ENCODE results near the gene CLCN2. TPM values are rescaled to one million over a fixed set of nuclear protein-coding genes. Genes with fewer than 3 reads are reported as not detected.

Gene CLCN2
- total RNA-seq, 1 donor from 2014 or later, result 24.9 TPM

- Mint-ChIP-seq H3K36me3 (peaks cover 36% of the 10 kb centered on the region), H3K4me1 (ENCODE audit: unreplicated experiment) (no peaks in the 10 kb centered on the region), H3K9me3 (no peaks in the 10 kb centered on the region), H3K4me3 (no peak overlapping the region), H3K27me3 (no peaks in the 10 kb centered on the region), H3K27ac (no peak overlapping the region)
- TF ChIP-seq, protein P1, sequence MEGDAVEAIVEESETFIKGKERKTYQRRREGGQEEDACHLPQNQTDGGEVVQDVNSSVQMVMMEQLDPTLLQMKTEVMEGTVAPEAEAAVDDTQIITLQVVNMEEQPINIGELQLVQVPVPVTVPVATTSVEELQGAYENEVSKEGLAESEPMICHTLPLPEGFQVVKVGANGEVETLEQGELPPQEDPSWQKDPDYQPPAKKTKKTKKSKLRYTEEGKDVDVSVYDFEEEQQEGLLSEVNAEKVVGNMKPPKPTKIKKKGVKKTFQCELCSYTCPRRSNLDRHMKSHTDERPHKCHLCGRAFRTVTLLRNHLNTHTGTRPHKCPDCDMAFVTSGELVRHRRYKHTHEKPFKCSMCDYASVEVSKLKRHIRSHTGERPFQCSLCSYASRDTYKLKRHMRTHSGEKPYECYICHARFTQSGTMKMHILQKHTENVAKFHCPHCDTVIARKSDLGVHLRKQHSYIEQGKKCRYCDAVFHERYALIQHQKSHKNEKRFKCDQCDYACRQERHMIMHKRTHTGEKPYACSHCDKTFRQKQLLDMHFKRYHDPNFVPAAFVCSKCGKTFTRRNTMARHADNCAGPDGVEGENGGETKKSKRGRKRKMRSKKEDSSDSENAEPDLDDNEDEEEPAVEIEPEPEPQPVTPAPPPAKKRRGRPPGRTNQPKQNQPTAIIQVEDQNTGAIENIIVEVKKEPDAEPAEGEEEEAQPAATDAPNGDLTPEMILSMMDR (conservative IDR thresholded peaks at IDR 0.05), result no peak
- no peak for DNase-seq (ENCODE audit: extremely low spot score, unreplicated experiment)
These were observed 54.9 kb downstream of the CLCN2 start for GRCh38 chr3:184306341-184306972.

GRCh38 chr3:184305577-184305976 is 55.8 kb downstream of the CLCN2 start:
- TF ChIP-seq, protein P1 (conservative IDR thresholded peaks at IDR 0.05), result peak; percentile 63
- H3K9me3 Mint-ChIP-seq, result no peaks in the 10 kb centered on the region
- DNase-seq (ENCODE audit: extremely low spot score, unreplicated experiment), result no peak
- H3K27me3 Mint-ChIP-seq, result no peaks in the 10 kb centered on the region
- H3K4me1 Mint-ChIP-seq (ENCODE audit: unreplicated experiment), result peaks cover 2% of the 10 kb centered on the region
- peak overlapping the region; percentile 30 for H3K27ac Mint-ChIP-seq
- peaks cover 38% of the 10 kb centered on the region for H3K36me3 Mint-ChIP-seq
- no peak overlapping the region for H3K4me3 Mint-ChIP-seq

DNA sequence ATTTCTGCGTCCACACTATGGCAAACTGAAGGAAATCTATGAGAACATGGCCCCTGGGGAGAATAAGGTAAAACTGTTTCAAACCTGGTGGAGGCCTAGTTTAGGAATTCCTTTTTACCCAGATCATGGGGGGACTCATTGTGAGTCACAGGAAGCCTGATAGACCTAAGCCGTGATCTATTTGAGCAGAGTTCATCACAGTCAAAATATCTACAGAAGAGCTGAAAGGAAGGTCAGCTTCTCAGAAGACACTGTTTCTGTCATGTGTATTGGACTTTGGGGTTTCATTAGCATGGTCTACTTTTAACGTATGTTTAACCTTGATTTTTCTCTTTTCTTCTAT is 61.1 kb downstream of the CLCN2 start:
- Mint-ChIP-seq H3K27ac (peak overlapping the region; percentile 93), H3K4me1 (ENCODE audit: unreplicated experiment) (peaks cover 10% of the 10 kb centered on the region), H3K4me3 (peak overlapping the region; percentile 97), H3K27me3 (peaks cover 3% of the 10 kb centered on the region), H3K36me3 (peaks cover 14% of the 10 kb centered on the region), H3K9me3 (no peaks in the 10 kb centered on the region)
- TF ChIP-seq, protein P1 (conservative IDR thresholded peaks at IDR 0.05), result no peak
- no peak for DNase-seq (ENCODE audit: extremely low spot score, unreplicated experiment)

DNA sequence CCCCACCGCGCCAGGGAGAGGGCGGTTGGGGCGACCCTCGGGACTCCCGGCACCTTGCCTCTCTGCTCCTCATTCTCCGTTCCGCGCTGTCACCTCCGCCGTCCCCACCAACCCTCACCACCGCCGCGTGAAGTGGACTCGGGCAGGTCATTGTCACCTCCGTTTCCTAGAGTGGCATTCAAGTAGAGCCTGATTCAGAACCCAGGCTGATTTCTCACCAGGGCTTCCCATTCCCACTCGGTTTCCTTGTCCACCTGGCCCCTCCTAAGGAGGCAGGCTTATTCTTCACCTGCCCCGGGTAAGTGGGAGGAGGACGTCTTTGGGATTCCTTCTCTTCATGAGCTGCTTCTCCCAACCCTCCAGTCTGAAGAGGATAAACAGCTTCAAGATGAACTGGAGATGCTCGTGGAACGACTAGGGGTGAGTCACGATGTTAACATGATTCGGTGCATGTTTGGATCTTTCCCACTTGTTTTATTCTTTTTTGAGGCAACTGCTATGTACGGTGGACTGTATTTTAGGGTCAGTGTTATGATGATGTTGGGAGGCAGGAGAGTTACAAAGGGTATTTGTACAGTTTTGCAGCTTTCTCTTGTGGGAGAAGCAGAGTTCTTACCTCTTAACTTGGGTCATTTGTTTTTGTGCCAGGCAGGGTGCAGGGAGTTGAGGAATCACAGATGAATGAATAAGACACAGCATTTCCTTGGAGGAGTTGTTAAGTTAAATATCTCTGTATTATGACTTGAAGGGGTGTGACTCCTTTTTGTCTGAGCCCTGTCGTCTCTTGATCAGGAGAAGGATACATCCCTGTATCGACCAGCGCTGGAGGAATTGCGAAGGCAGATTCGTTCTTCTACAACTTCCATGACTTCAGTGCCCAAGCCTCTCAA is 61.7 kb downstream of the CLCN2 start:
- Mint-ChIP-seq H3K9me3 (no peaks in the 10 kb centered on the region), H3K4me3 (peak overlapping the region; percentile 97), H3K36me3 (peaks cover 11% of the 10 kb centered on the region), H3K4me1 (ENCODE audit: unreplicated experiment) (peaks cover 10% of the 10 kb centered on the region), H3K27ac (peak overlapping the region; percentile 93), H3K27me3 (peaks cover 8% of the 10 kb centered on the region)
- TF ChIP-seq, protein P1 (conservative IDR thresholded peaks at IDR 0.05), result no peak
- no peak for DNase-seq (ENCODE audit: extremely low spot score, unreplicated experiment)

DNA sequence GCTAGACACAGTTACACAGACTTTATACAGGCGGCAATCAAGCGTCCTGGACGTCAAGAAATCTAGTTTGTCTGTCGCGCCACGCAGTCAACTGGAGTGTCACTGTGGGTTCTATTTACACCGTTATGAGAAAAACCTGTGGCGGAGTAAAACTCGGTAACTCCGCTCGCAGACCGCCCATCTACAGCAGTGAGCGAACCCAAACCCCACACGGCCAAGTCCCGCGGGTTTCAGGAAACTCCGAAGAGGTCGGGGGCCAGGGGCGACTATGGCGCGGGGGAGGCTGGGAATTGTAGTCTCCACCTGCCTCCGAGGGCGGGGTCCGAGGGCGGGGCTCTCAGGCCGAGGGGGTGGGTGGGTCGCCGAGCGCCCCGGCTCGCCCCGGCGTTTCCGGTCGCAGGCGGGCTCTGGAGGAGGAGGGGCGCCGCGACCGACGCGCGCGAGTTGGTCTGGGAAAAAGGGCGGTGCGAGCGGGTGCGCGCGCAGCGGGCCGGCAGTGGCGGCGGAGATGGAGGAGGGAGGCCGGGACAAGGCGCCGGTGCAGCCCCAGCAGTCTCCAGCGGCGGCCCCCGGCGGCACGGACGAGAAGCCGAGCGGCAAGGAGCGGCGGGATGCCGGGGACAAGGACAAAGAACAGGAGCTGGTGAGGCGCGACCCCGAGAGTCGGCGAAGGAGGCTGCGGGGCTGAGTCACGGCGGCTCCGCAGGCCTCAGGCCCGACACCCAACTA is 62.5 kb downstream of the CLCN2 start, which contains the start of gene PSMD2:
Gene PSMD2 (plus strand): TSS at position 483 of the 729 bp plus-strand sequence. CDS start 26 bp downstream, at position 509.
- peak; percentile 99 for DNase-seq (ENCODE audit: extremely low spot score, unreplicated experiment)
- Mint-ChIP-seq H3K4me3 (peak within 1 kb of the TSS; percentile 97), H3K4me1 (ENCODE audit: unreplicated experiment) (peaks cover 10% of the 10 kb centered on the region), H3K9me3 (no peaks in the 10 kb centered on the region), H3K27ac (peak within 1 kb of the TSS; percentile 93), H3K36me3 (peaks cover 7% of the 10 kb centered on the region), H3K27me3 (peaks cover 10% of the 10 kb centered on the region)
- TF ChIP-seq, protein P1 (conservative IDR thresholded peaks at IDR 0.05), result no peak

Measured in type B pancreatic cell (in vitro differentiated cells).